PFSK-1 (cell line): Measurements from ENCODE around the gene MBLAC1.

Experiments
- FOXP2 ChIP-seq: optimal IDR thresholded peaks from 2 replicates; pipeline ENCODE3; 2011; ENCODE audit warnings: borderline replicate concordance, control low read depth, inconsistent platforms; ENCODE audit not compliant: insufficient read depth; ENCODE audit errors: extremely low read length, extremely low read depth
- POLR2AphosphoS5 ChIP-seq: IDR thresholded peaks from 2 replicates; pipeline ENCODE4 v1.6.1; 2012; ENCODE audit warnings: low read depth, mild to moderate bottlenecking, control low read depth, low read length, moderate library complexity
- SIN3A ChIP-seq: IDR thresholded peaks from 2 replicates; pipeline ENCODE4 v1.6.1; 2012; ENCODE audit warnings: mild to moderate bottlenecking, low read length, moderate library complexity, borderline replicate concordance; ENCODE audit not compliant: insufficient read depth
- TAF1 ChIP-seq: IDR thresholded peaks from 2 replicates; pipeline ENCODE4 v1.6.1; 2012; ENCODE audit warnings: low read length, control low read depth, borderline replicate concordance; ENCODE audit not compliant: insufficient read depth
- TF ChIP-seq, protein P1 (sequence below), 2 experiments: IDR thresholded peaks; 2 replicates each; pipeline versions ENCODE4 v1.6.1 to v1.8.0; 2011 to 2012; ENCODE audit warnings: low read depth in 2 of 2, low read length in 2 of 2, control low read depth in 1 of 2, inconsistent platforms in 1 of 2, mild to moderate bottlenecking in 1 of 2, moderate library complexity in 1 of 2; ENCODE audit not compliant: insufficient read depth in 1 of 2

DNA sequence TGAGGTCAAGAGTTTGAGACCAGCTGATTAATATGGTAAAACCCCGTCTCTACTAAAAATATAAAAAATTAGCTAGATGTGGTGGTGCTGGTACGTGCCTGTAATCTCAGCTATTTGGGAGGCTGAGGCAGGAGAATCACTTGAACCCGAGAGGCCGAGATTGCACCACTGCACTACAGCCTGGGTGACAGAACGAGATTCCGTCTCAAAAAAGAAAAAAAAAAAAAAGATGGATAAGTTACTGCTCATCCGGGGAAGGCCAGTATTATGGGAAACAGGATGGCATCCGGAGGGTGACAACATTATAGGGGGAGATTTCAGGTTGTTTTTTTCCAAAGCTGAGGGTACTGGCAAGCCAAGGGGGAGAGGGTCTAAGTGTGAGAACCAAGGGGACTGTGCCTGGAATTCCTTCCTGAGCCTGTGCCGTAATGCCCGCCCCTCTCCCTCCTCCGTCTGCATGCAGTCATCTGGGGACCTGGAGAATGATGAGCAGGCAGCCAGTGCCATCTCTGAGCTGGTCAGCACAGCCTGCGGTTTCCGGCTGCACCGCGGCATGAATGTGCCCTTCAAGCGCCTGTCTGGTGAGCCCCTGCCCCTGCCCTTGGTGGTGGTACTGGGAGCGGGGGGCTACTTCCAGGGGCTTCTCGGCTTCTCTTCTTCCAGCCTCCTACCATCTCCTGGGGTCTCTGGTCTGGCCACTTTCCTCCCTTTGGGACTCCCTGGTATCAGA lies 26.3 kb downstream of the MBLAC1 start:
- TF ChIP-seq TAF1 = no peak
- TF ChIP-seq, protein P1, sequence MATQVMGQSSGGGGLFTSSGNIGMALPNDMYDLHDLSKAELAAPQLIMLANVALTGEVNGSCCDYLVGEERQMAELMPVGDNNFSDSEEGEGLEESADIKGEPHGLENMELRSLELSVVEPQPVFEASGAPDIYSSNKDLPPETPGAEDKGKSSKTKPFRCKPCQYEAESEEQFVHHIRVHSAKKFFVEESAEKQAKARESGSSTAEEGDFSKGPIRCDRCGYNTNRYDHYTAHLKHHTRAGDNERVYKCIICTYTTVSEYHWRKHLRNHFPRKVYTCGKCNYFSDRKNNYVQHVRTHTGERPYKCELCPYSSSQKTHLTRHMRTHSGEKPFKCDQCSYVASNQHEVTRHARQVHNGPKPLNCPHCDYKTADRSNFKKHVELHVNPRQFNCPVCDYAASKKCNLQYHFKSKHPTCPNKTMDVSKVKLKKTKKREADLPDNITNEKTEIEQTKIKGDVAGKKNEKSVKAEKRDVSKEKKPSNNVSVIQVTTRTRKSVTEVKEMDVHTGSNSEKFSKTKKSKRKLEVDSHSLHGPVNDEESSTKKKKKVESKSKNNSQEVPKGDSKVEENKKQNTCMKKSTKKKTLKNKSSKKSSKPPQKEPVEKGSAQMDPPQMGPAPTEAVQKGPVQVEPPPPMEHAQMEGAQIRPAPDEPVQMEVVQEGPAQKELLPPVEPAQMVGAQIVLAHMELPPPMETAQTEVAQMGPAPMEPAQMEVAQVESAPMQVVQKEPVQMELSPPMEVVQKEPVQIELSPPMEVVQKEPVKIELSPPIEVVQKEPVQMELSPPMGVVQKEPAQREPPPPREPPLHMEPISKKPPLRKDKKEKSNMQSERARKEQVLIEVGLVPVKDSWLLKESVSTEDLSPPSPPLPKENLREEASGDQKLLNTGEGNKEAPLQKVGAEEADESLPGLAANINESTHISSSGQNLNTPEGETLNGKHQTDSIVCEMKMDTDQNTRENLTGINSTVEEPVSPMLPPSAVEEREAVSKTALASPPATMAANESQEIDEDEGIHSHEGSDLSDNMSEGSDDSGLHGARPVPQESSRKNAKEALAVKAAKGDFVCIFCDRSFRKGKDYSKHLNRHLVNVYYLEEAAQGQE (IDR thresholded peaks at IDR 0.05; ENCODE audit: insufficient read depth in 1 of 2, low read depth in 2 of 2, low read length in 2 of 2) = no peak
- TF ChIP-seq SIN3A = no peak
- peak; percentile 11; the same call in 1 of the 2 replicates for TF ChIP-seq POLR2AphosphoS5
- TF ChIP-seq FOXP2 = no peak
